Stimulated activated CD4-positive, alpha-beta T cell treated with anti-CD3 and anti-CD28 coated beads, Interleukin-15, amount 100 ng/mL, for 24 hours (primary cell): ENCODE data around the gene STRA8.

ENCODE experiments used
- DNase-seq: peaks from one replicate; pipeline ENCODE4 v3.0.0-alpha.2; 2020

The STRA8 gene

DNA sequence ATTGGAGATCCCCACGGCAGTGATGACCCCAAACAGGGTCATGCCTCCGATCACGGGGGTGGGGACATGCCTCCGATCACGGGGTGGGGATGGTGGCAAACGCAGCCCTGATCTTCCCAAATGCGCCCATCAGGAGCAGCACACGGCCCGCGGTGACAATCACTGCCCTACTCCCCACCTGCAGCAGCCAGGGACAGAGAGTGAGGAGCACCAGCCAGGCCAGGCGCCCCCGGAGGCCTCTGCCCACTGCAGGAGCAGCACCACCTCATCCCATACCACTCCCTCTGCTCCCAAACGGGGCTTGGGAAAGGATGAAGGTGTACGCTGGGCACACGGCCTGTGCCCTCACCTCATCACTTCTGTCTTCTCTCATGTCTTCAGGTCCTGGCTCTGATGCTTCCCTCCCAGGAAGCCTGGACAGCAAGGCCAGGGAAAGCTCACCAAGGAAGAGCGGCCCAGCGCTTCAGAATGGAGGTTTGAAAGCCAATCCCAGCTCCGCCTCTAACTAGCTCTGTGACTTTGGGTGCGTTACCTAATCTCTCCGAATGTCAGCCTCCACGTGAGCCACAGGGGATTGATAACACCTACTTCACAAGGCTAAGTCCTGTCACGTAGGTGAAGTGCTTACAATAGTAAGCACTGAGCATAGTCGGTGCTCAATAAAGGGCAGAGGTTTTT, 37.1 kb downstream of the STRA8 start:
- no peak for DNase-seq

- no peak for DNase-seq
These were observed 37.6 kb downstream of the STRA8 start for GRCh38 chr7:135271255-135271615.

- DNase-seq, result no peak
These were observed 38.7 kb downstream of the STRA8 start for GRCh38 chr7:135272303-135272702.

DNA sequence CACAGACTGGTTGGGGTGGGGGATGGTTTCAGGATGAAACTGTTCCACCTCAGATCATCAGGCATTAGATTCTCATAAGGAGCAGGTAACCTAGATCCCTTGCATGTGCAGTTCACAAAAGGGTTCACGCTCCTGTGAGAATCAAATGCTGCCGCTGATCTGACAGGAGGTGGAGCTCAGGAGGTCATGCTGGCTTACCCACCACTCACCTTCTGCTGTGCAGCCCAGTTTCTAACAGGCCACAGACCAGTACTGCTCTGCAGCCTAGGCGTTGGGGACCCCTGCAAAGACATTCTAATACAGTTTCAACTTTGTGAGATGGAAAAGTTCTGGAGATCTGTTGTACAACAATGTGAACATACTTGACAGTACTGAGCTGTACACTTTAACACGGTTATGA, 39.9 kb downstream of the STRA8 start:
- no peak for DNase-seq

DNA sequence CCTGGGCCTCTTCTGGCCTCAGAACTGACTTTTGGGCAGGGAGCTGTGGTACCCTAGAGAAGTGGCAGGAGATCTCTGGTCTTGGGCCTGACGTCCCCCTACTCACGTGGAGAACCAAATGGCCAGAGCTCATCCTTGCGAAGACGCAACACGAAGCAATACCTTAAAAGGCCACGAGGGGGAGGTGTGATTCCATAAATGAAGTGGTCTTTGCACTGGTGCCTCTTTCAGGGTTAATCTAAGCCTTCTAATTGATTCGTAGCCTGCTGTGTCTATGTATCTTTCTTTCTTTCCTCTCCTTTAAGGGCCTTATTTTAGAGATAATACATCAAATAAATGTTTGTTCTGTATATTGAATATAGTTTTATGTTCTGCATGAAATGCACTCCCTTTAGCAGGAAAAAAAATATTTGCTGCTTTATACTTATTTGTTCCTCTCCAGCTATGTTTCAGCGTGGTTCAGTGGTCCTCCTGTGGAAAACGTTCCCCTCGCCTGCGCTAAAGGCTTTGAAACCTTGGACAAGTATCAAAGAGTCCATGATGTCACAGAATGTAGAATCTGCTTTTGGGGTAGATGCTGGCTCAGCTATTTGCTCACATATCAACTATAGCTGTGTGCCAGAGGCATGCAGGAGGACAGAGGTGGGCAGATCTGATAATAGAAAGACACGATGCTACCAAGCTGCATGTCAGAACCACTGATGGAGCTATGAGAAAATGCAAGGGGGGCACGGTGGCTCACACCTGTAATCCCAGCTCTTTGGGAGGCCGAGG, 41.0 kb downstream of the STRA8 start:
- DNase-seq, result peak; percentile 82

DNA sequence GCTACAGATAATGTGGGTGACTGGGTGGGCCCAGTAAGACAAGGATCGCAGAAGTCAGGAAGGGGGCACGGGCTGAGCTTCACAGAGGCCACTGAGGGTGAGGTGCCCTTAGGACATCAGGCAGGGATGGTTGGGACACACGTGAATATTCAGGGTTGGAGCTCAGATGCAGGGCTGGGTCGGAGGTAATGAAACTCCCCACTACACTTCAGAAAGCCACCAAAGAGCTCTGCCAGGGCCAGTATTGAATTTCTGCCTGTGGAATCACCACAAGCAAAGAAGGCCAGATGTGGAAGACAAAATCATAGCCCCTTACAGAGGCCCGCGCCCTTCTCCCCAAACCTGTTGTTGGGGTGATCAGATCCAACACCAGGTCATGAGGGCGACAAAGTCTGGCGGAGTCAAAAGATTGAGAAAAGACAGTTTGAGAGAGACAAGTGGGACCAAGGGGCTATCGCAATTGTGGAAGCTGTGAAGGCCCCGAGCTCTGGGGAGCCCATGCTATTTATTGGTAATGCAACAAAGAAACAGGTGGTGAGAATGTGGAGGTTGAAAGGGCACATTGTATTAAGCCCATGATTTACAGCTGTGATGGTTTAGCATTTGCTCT, 42.4 kb downstream of the STRA8 start:
- DNase-seq, result no peak

- no peak for DNase-seq
These were observed 43.5 kb downstream of the STRA8 start for GRCh38 chr7:135277161-135277560.

DNA sequence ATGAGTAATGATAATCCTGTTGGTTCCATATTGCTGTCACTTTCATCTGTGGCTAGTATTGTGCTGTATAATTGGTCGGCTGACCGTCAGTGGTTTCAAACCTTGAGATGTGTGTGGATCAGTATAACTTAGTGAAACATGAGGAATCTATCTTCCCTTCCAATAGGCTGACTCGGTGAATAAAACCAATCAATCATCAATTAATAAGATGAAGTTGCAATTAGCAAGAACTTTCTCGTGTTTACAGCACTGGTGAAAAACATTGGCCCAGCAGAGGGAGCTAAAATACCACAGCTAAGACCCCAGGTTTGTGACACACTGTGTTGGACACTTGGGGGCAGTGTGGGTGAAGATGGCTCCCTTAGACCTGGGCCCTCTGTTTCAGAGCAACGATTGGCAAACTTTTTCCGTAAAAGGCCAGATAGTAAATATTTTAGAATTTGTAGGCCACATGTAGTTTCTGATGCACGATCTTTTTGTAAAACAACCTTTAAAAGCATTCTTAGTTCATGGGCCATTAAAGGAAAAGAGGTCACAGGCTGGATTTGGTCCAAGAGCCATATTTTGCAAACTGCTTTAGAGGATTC, 47.8 kb downstream of the STRA8 start:
- peak; percentile 86 for DNase-seq

DNA sequence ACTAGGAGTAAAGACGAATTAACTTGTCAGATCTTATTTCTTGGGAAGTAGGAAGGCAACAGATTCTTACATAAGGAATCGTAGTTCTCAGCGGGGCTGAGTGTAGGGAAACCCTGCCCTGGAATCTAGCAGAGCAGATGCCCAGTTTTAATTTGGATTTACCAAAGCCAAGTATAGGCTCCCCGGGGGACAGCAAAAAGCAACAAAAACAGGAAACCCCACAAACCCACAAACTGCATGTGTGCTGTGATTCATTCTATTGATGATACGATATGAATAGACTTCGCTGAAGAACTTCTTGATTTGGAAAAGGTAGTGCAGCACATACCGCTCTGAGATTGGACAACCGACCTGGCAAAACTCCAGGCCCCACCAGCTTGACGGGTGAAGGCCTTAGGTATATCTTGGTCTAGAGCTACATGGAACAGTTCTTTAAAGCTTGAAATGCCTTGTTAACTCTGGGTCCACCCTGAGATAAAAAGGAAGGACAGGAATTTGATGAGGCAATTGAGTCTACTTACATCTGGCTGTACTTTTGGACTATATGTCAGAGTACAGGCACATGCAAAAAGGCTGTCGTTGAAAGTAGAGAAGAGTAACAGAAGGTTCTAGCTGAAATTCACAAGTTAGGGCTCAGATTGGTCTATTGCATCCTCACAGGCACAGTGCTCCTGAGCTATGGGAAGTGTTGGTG, 49.1 kb downstream of the STRA8 start:
- no peak for DNase-seq

DNA sequence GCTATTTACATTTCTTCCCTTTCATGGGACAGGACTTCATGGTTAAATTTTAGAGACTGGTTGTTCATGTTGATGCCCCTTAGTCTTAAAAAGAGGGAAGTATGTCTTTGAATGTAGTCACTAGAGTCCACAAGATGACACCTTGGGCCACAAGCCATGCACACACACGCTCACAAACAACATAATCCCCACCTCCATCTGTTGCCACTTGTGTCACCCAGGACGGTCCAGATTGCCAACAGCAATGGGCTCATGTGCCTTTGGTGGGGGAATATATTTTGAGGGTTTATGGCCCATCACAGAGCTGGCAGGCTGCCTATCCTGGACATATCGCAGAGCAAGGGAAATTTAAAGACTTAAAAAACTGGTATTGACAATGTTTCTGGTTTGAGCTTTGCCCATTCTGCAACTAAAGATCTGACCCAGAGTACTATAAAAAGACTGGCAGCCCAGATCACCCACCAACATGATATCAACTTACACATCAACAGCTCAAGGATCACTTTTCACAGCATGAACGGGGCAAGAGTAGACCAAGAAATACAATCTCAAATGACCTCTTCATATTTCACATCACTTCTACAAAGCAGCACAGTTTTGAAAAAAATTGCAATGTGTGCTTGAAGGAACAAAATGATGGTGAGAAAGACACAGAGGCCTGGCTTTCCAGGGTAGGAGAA, 50.5 kb downstream of the STRA8 start:
- DNase-seq, result no peak

DNA sequence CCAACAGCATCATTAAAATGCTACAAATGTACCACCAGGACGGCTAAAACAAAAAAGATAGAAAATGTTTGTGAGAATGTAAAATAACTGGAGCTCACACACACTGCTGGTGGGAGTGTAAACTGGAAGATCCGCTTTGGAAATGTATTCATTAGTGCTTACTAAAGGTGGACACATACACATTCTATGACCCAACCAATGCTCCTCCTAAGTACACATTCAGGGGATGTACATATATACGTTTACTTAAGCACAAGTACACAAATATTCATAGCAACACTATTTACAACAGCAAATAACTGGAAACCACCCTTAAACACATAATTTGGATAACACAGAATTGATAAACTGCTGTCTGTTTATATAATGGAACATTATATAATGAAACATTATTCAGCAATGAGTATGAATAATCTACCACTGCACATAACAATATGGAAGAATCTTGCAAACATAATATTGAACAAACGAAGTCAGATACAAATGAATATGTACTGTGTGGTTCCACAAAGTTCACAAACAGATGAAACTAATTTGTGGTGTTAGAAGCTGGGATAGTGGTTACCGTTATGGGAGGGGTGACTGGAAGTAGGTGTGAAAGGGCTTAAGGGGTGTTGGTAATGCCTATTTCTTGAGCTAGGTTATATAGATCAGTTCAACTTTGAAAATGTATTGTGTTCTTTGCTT, 52.1 kb downstream of the STRA8 start:
- DNase-seq, result no peak

DNA sequence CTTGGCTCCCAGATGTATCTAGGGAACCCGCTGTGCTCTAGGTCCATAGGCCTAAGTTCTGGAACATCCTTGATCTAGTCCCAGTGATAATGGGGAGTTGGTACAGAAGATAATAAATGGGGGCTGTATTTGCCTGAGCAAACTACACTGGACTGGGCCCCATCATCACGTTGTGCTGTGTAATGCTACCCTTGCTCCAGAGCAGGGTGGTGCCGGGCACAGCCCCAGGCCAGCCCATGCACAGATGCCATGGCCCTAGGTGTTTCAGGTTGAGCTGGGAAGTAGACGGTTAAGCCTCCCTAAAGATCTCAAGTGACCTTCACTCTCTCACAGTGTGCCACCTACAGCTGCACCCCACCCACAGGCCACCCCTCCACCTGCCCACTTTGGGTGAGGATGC, 53.2 kb downstream of the STRA8 start:
- no peak for DNase-seq

GRCh38 chr7:135290594-135290993, 57.0 kb downstream of the STRA8 start:
- no peak for DNase-seq

GRCh38 chr7:135291809-135292253, 58.2 kb downstream of the STRA8 start:
- no peak for DNase-seq

GRCh38 chr7:135299235-135299634, 65.6 kb downstream of the STRA8 start:
- no peak for DNase-seq

DNA sequence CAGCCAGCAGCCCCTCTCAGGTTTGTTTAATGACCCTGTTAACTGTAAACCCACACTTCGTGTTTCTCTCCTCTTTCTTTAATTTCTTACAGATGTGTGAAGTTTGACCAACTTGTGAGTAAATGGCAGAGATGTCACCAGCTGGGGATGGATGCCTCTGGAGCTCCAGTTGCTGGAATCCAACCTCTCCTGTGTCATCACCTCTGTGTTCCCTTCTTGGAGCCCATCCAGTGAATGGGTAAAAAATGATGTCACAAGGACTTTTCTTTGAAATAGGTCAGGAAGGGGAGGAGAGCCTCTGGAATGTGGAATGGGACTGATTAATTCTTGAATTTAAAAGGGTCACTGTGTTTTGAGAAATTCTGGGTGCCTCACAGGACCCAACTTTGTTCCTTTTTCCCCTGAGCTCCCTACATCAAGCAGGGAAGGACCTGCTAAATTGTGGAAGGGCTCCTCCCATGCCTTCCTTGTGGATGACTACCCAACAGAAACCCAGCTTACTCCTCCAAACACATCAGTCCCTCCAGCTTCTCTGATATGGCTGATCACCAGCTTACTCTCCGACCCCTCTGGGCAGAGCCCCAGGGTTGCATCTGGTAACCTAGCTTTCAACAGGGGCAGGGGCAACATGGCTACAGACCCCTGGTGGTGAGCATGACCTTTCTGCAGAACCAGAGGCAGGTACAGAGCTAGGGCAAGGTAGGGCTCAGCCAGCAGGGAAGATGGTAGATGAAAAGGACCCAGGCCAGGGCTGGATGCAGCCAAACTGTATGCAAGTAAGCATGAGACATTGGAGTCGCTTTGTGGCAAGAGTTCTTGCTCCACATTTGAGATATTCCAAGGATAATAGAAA, 67.5 kb downstream of the STRA8 start:
- DNase-seq, result no peak
